ENCODE results near the gene CYRIA. TPM values are rescaled to one million over a fixed set of nuclear protein-coding genes. Genes with fewer than 3 reads are reported as not detected.

Gene CYRIA
- total RNA-seq, 1 donor from 2014 or later = 29.4 TPM

GRCh38 chr2:16680781-16681180 is 15.1 kb upstream of the CYRIA start:
- ATAC-seq = no peak
- Histone ChIP-seq H3K36me3 (no peaks in the 10 kb centered on the region), H3K4me3 (no peak overlapping the region), H3K27me3 (ENCODE audit: low read depth) (no peaks in the 10 kb centered on the region), H3K4me1 (no peaks in the 10 kb centered on the region), H3K9me3 (peaks cover 6% of the 10 kb centered on the region), H3K27ac (no peak overlapping the region)
- DNase-seq = no peak
- intact Hi-C loops (cut with DNase I) = no loop called here
- no peak for TF ChIP-seq CTCF (IDR thresholded peaks at IDR 0.05)

- no peak overlapping the region for H3K4me3 ChIP-seq
- H3K27ac ChIP-seq = no peak overlapping the region
- ATAC-seq (no peak), DNase-seq (no peak)
- no peaks in the 10 kb centered on the region for H3K4me1 ChIP-seq
- no peak for TF ChIP-seq CTCF (IDR thresholded peaks at IDR 0.05)
- intact Hi-C loops (cut with DNase I) = no loop called here
- no peaks in the 10 kb centered on the region for H3K36me3 ChIP-seq
- H3K27me3 ChIP-seq (ENCODE audit: low read depth) = no peaks in the 10 kb centered on the region
- H3K9me3 ChIP-seq = peaks cover 6% of the 10 kb centered on the region
These were observed 14.7 kb upstream of the CYRIA start for GRCh38 chr2:16680304-16680703.

GRCh38 chr2:16678964-16679363 is 13.3 kb upstream of the CYRIA start:
- Histone ChIP-seq H3K36me3 (no peaks in the 10 kb centered on the region), H3K4me3 (no peak overlapping the region), H3K27me3 (ENCODE audit: low read depth) (no peaks in the 10 kb centered on the region), H3K9me3 (peaks cover 6% of the 10 kb centered on the region), H3K27ac (no peak overlapping the region), H3K4me1 (no peaks in the 10 kb centered on the region)
- no peak for TF ChIP-seq CTCF (IDR thresholded peaks at IDR 0.05)
- intact Hi-C loops (cut with DNase I) = no loop called here
- ATAC-seq = no peak
- no peak for DNase-seq

GRCh38 chr2:16677875-16678274 is 12.2 kb upstream of the CYRIA start:
- Histone ChIP-seq H3K4me1 (no peaks in the 10 kb centered on the region), H3K27me3 (ENCODE audit: low read depth) (no peaks in the 10 kb centered on the region), H3K9me3 (peaks cover 6% of the 10 kb centered on the region), H3K27ac (no peak overlapping the region), H3K36me3 (no peaks in the 10 kb centered on the region), H3K4me3 (no peak overlapping the region)
- ATAC-seq (no peak), DNase-seq (no peak)
- intact Hi-C loops (cut with DNase I) = no loop called here
- TF ChIP-seq CTCF (IDR thresholded peaks at IDR 0.05) = no peak

GRCh38 chr2:16675781-16676180 is 10.1 kb upstream of the CYRIA start:
- Histone ChIP-seq H3K27ac (no peak overlapping the region), H3K27me3 (ENCODE audit: low read depth) (no peaks in the 10 kb centered on the region), H3K36me3 (no peaks in the 10 kb centered on the region), H3K9me3 (peaks cover 6% of the 10 kb centered on the region), H3K4me1 (no peaks in the 10 kb centered on the region), H3K4me3 (no peak overlapping the region)
- intact Hi-C loops (cut with DNase I) = no loop called here
- ATAC-seq (no peak), DNase-seq (no peak)
- TF ChIP-seq CTCF (IDR thresholded peaks at IDR 0.05) = no peak

GRCh38 chr2:16674154-16674553 is 8.5 kb upstream of the CYRIA start:
- intact Hi-C loops (cut with DNase I) = no loop called here
- Histone ChIP-seq H3K36me3 (no peaks in the 10 kb centered on the region), H3K4me1 (no peaks in the 10 kb centered on the region), H3K27ac (no peak overlapping the region), H3K27me3 (ENCODE audit: low read depth) (no peaks in the 10 kb centered on the region), H3K9me3 (peaks cover 6% of the 10 kb centered on the region), H3K4me3 (no peak overlapping the region)
- no peak for TF ChIP-seq CTCF (IDR thresholded peaks at IDR 0.05)
- no peak for ATAC-seq
- no peak for DNase-seq
